Measurements from ENCODE around the gene CHAC1.
A peak's percentile ranks its signal among the peaks of the same experiment; 100 is the strongest.

CHAC1 gene

DNA sequence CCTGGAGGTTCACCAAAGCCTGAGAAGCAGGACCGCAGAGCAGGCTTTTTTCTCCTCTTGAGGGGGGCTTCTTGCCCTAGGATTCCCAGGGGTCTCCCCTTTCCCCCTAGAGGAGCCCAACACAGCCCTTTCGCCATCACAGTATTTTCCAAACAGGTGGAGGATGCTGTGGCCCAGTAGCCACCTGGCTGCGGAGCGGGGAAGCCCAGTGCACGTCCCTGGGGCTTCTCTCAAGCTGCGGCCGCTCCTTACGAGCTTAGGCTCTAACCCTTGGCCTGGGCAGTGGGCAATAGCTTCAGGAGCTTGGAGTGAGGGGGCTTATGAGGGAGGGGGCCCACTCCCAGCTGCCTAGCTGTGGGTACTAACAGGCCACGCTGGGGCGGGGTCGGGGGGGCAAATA is 35.7 kb upstream of the CHAC1 start:
- Mint-ChIP-seq H3K27me3 (no peaks in the 10 kb centered on the region), H3K4me1 (ENCODE audit: low read depth) (no peaks in the 10 kb centered on the region), H3K4me3 (no peak overlapping the region), H3K27ac (no peak overlapping the region), H3K9me3 (no peaks in the 10 kb centered on the region), H3K36me3 (ENCODE audit: low read depth) (no peaks in the 10 kb centered on the region)
- DNase-seq: no peak

DNA sequence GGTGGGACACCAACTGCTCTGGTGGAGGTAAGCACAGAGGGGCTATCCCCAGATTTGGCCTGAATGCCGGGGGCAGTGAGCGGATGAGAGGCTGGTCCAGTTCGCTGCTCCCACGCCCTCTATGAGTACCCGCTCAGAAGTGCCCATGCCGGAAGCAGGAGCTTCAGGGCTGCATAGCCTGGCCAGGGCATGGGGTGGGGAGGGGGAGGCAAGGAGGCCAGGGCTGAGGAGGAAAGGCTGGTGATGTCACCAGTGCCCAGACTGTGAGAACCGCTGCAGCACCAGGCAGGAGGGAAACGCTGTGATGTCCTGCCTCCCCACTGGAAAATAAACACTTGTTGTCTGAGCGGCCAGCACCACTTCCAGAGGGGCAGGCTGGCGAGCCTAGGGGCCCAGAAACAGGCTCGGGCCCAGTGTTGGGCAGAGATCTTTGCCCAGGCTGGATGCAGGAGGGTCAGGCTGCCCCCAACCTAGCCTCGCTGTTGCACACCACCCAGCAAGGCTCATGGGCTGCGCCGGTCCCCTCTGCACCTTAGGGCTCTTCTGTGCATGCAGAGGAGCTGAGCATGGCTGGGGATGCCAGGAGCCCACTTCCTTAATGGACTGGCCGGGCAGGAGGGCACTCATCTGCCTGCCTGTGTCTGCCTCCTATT is 35.0 kb upstream of the CHAC1 start:
- Mint-ChIP-seq H3K4me3 (no peak overlapping the region), H3K27me3 (no peaks in the 10 kb centered on the region), H3K27ac (no peak overlapping the region), H3K4me1 (ENCODE audit: low read depth) (no peaks in the 10 kb centered on the region), H3K9me3 (no peaks in the 10 kb centered on the region), H3K36me3 (ENCODE audit: low read depth) (no peaks in the 10 kb centered on the region)
- no peak for DNase-seq

GRCh38 chr15:40918799-40919392 is 34.4 kb upstream of the CHAC1 start:
- DNase-seq: no peak
- Mint-ChIP-seq H3K27ac (no peak overlapping the region), H3K36me3 (ENCODE audit: low read depth) (no peaks in the 10 kb centered on the region), H3K9me3 (no peaks in the 10 kb centered on the region), H3K4me3 (no peak overlapping the region), H3K27me3 (no peaks in the 10 kb centered on the region), H3K4me1 (ENCODE audit: low read depth) (no peaks in the 10 kb centered on the region)

GRCh38 chr15:40921949-40922607 is 31.2 kb upstream of the CHAC1 start:
- H3K9me3 Mint-ChIP-seq: no peaks in the 10 kb centered on the region
- no peaks in the 10 kb centered on the region for H3K36me3 Mint-ChIP-seq (ENCODE audit: low read depth)
- peaks cover 29% of the 10 kb centered on the region for H3K27me3 Mint-ChIP-seq
- DNase-seq: no peak
- peaks cover 11% of the 10 kb centered on the region for H3K4me1 Mint-ChIP-seq (ENCODE audit: low read depth)
- no peak overlapping the region for H3K4me3 Mint-ChIP-seq
- H3K27ac Mint-ChIP-seq: no peak overlapping the region

GRCh38 chr15:40922608-40923005 is 30.7 kb upstream of the CHAC1 start:
- Mint-ChIP-seq H3K36me3 (ENCODE audit: low read depth) (no peaks in the 10 kb centered on the region), H3K4me1 (ENCODE audit: low read depth) (peaks cover 14% of the 10 kb centered on the region), H3K27ac (no peak overlapping the region), H3K27me3 (peaks cover 33% of the 10 kb centered on the region), H3K4me3 (no peak overlapping the region), H3K9me3 (no peaks in the 10 kb centered on the region)
- DNase-seq: no peak

- no peak for DNase-seq
- H3K4me1 Mint-ChIP-seq (ENCODE audit: low read depth): peaks cover 17% of the 10 kb centered on the region
- H3K36me3 Mint-ChIP-seq (ENCODE audit: low read depth): no peaks in the 10 kb centered on the region
- peaks cover 39% of the 10 kb centered on the region for H3K27me3 Mint-ChIP-seq
- H3K9me3 Mint-ChIP-seq: no peaks in the 10 kb centered on the region
- H3K27ac Mint-ChIP-seq: no peak overlapping the region
- H3K4me3 Mint-ChIP-seq: no peak overlapping the region
Observed at GRCh38 chr15:40923551-40923950, 29.7 kb upstream of the CHAC1 start.

GRCh38 chr15:40925495-40925862 is 27.8 kb upstream of the CHAC1 start:
- Mint-ChIP-seq H3K4me3 (no peak overlapping the region), H3K27me3 (peaks cover 59% of the 10 kb centered on the region), H3K36me3 (ENCODE audit: low read depth) (no peaks in the 10 kb centered on the region), H3K4me1 (ENCODE audit: low read depth) (peaks cover 33% of the 10 kb centered on the region), H3K27ac (no peak overlapping the region), H3K9me3 (no peaks in the 10 kb centered on the region)
- no peak for DNase-seq

GRCh38 chr15:40925863-40926658 is 27.2 kb upstream of the CHAC1 start:
- Mint-ChIP-seq H3K9me3 (no peaks in the 10 kb centered on the region), H3K4me3 (peak overlapping the region; percentile 23), H3K27ac (no peak overlapping the region), H3K27me3 (peaks cover 64% of the 10 kb centered on the region), H3K36me3 (ENCODE audit: low read depth) (no peaks in the 10 kb centered on the region), H3K4me1 (ENCODE audit: low read depth) (peaks cover 39% of the 10 kb centered on the region)
- peak; percentile 60 for DNase-seq

DNA sequence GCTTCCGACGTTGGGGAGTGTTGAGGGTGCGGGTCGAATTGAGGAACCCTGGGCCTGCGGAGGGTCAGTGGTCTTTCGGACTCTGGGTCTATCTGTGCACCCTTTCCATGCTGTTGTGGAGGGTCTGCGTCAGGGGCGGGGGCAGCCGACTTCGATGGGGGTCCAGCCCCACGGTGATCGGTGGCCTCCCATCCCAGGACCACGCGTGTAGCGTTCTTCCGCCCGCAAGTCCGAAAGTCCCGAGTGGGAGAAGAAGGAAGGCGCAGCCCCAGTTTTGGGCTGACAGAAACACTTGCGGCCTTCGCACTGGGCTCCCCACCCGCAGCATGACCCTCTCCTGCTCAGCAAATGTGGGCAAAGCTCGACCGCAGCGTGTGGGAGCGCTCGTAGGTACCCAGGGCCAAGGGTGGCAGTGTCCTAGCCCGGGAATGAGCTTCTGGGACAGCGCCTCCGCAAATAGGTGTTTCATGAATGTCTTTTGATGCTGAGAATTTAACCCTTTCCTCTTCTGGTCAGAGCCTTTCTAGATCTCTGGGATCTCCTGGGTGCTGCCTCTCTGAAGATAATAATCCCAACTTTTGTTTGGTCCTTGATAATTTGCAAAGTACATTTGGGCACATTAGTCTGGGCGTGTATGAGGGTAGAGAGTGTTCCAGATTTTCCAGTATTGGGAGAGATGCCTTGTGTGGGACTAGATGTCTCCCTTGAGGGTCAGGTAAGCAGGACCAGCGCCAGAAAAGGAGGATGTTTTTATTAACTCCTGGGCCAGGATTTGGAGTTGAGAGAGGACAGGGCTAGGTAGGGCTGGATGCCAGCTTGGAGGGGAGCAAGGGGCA is 26.4 kb upstream of the CHAC1 start:
- H3K9me3 Mint-ChIP-seq: no peaks in the 10 kb centered on the region
- H3K4me3 Mint-ChIP-seq: peak overlapping the region; percentile 23
- H3K27me3 Mint-ChIP-seq: peaks cover 73% of the 10 kb centered on the region
- H3K36me3 Mint-ChIP-seq (ENCODE audit: low read depth): no peaks in the 10 kb centered on the region
- peaks cover 43% of the 10 kb centered on the region for H3K4me1 Mint-ChIP-seq (ENCODE audit: low read depth)
- DNase-seq: no peak
- H3K27ac Mint-ChIP-seq: no peak overlapping the region

GRCh38 chr15:40927495-40927872 is 25.8 kb upstream of the CHAC1 start:
- Mint-ChIP-seq H3K36me3 (ENCODE audit: low read depth) (no peaks in the 10 kb centered on the region), H3K27me3 (peaks cover 79% of the 10 kb centered on the region), H3K4me3 (peak overlapping the region; percentile 11), H3K9me3 (no peaks in the 10 kb centered on the region), H3K4me1 (ENCODE audit: low read depth) (peaks cover 46% of the 10 kb centered on the region), H3K27ac (no peak overlapping the region)
- no peak for DNase-seq

DNA sequence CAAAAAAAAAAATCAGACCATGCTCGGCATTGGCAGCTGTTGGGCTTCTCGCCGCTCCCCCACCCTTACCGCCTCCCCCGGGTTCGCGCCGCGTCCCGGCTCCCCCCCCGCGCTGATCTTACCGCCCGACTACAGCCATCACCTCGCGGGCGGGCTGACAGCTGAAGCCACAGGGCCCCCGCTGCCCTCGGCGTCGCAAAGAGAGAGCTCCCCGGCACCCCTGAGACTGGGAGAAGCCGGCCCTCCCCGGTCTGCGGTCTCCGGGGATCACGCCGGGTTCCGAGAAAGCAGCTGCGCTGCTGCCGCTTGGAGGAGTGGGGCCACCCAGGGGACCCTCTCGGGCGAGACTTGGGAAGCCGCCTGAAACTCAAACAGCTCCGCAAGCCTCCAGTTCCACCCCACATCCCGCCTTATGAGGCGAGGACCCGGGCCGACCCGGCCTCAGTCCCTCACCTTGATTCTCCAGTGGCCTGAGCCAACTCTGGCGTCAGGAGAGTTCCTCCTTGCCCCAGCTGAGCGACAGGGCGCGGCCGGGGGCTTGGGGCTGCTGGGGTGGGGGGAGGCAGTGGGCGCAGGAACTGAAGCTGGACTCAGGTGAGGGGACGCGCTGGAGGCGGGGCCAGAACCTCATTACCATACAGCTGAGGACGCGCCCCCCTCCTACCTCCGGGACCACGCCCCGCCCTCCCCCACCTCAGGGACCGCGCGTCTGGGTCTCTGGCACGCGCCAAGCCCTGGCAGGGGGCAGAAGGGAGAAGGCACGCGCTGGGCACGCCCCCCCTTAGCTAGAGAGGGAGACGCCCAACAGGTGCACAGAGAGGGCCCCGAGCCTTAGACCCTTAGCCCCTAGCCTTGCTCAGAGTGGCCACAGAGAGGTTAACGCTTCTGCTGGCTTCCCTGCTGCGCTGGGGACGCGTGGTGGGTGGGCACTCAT is 25.1 kb upstream of the CHAC1 start:
- peak overlapping the region; percentile 66 for H3K4me3 Mint-ChIP-seq
- peaks cover 46% of the 10 kb centered on the region for H3K4me1 Mint-ChIP-seq (ENCODE audit: low read depth)
- peak; percentile 52 for DNase-seq
- no peaks in the 10 kb centered on the region for H3K36me3 Mint-ChIP-seq (ENCODE audit: low read depth)
- H3K27me3 Mint-ChIP-seq: peaks cover 84% of the 10 kb centered on the region
- no peak overlapping the region for H3K27ac Mint-ChIP-seq
- H3K9me3 Mint-ChIP-seq: no peaks in the 10 kb centered on the region

- no peaks in the 10 kb centered on the region for H3K9me3 Mint-ChIP-seq
- H3K4me3 Mint-ChIP-seq: peak within 1 kb of the TSS; percentile 66
- H3K36me3 Mint-ChIP-seq (ENCODE audit: low read depth): no peaks in the 10 kb centered on the region
- no peak within 1 kb of the TSS for H3K27ac Mint-ChIP-seq
- H3K4me1 Mint-ChIP-seq (ENCODE audit: low read depth): peaks cover 46% of the 10 kb centered on the region
- H3K27me3 Mint-ChIP-seq: peaks cover 87% of the 10 kb centered on the region
- DNase-seq: peak; percentile 67
Observed at GRCh38 chr15:40928821-40929659, 24.2 kb upstream of the CHAC1 start, which contains the start of gene DLL4. TSS of gene DLL4 (plus strand) at chr15:40929340. CDS start at chr15:40929669, 329 bp downstream.
